ENCODE measurements around the gene SMC2.

- TF ChIP-seq CTCF (IDR thresholded peaks at IDR 0.05 in 2 of 3, conservative IDR thresholded peaks at IDR 0.05 in 1 of 3; ENCODE audit: insufficient read depth in 2 of 3, low read depth in 1 of 3, low read length in 3 of 3) (no peak), CHCHD3 (CRISPR knock-in tag; IDR thresholded peaks at IDR 0.05) (no peak), TCF7 (IDR thresholded peaks at IDR 0.05; ENCODE audit: borderline replicate concordance) (no peak), FOXP1 (CRISPR knock-in tag; IDR thresholded peaks at IDR 0.05) (no peak), MCM7 (IDR thresholded peaks at IDR 0.05) (no peak), STAT5A (IDR thresholded peaks at IDR 0.05; ENCODE audit: borderline replicate concordance, low read length) (no peak)
- TF ChIP-seq, protein P1, sequence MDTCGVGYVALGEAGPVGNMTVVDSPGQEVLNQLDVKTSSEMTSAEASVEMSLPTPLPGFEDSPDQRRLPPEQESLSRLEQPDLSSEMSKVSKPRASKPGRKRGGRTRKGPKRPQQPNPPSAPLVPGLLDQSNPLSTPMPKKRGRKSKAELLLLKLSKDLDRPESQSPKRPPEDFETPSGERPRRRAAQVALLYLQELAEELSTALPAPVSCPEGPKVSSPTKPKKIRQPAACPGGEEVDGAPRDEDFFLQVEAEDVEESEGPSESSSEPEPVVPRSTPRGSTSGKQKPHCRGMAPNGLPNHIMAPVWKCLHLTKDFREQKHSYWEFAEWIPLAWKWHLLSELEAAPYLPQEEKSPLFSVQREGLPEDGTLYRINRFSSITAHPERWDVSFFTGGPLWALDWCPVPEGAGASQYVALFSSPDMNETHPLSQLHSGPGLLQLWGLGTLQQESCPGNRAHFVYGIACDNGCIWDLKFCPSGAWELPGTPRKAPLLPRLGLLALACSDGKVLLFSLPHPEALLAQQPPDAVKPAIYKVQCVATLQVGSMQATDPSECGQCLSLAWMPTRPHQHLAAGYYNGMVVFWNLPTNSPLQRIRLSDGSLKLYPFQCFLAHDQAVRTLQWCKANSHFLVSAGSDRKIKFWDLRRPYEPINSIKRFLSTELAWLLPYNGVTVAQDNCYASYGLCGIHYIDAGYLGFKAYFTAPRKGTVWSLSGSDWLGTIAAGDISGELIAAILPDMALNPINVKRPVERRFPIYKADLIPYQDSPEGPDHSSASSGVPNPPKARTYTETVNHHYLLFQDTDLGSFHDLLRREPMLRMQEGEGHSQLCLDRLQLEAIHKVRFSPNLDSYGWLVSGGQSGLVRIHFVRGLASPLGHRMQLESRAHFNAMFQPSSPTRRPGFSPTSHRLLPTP (IDR thresholded peaks at IDR 0.05; ENCODE audit: borderline replicate concordance, extremely low read depth, insufficient read length): no peak
- TF ChIP-seq, protein P2, sequence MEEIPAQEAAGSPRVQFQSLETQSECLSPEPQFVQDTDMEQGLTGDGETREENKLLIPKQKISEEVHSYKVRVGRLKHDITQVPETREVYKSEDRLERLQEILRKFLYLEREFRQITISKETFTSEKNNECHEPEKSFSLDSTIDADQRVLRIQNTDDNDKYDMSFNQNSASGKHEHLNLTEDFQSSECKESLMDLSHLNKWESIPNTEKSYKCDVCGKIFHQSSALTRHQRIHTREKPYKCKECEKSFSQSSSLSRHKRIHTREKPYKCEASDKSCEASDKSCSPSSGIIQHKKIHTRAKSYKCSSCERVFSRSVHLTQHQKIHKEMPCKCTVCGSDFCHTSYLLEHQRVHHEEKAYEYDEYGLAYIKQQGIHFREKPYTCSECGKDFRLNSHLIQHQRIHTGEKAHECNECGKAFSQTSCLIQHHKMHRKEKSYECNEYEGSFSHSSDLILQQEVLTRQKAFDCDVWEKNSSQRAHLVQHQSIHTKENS (CRISPR knock-in tag; IDR thresholded peaks at IDR 0.05): no peak
- TF ChIP-seq, protein P3, sequence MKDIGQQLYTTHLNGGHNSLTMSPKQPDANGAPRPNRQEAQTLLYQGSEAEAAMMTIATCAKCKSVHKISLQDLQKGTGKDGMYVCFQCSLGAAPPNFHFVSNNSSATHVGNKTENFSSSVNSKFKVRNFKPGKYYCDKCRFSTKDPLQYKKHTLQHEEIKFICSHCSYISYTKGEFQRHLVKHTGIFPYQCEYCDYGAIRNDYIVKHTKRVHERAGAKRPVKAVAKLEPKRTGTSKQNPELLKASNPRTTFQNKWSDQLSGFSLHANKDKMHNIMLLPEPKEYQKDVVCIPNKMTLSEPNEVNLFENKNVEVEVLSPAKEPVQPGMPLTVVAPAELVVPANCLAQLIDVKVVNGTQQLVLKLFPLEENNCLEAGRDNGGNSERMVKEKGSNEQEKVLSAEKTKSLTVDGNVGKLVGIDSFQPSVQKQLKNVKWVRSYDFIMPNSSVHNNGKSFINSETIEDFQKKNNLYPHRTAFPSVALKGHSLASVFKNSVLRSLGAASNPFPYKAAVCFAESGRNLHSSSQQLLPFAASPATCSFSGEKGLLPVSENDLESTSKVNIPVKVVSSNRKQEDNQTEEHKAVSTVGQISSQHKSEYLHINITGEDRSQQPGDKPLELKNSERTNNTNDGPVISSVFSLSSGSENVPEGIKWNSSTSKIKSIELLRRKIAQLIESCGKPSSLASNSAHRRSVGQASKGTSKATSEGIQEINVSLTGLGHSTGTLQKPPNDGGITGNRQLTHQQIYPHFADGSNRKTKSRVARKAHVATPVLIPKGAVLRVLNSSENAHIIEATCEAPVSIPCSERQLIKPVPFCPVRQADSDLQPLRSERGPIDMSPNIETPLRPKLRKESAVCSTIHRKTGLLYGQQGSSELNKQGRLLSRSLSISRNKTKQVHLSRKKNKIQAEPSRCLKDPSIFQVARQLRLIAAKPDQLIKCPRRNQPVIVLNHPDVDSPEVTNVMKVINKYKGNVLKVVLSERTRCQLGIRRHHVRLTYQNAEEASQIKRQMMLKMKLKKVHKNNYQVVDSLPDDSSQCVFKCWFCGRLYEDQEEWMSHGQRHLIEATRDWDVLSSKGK (CRISPR knock-in tag; IDR thresholded peaks at IDR 0.05): no peak
These were observed 22.5 kb upstream of the SMC2 start for GRCh38 chr9:104071589-104071988.
